Cardiac ventricle fibroblast (primary cell): ENCODE measurements around the gene RPN2. TPM values are rescaled to one million over a fixed set of nuclear protein-coding genes. Genes with fewer than 3 reads are reported as not detected.

ENCODE experiments used
- total RNA-seq: library from RNA; depleted of rRNA; stranded (reverse); fragments of >200 nt; gene quantifications from 2 replicates; pipeline ENCODE4 v1.2.3, GENCODE V29; 2015

The RPN2 gene
- 229 and 237 TPM in 2 replicates for total RNA-seq

GRCh38 chr20:37178839-37179682, at the start of gene RPN2, which contains the start of gene MROH8:
RPN2 (plus strand) TSS chr20:37179330; CDS start chr20:37179357, 27 bp downstream.
MROH8 (minus strand) TSS chr20:37179548.

DNA sequence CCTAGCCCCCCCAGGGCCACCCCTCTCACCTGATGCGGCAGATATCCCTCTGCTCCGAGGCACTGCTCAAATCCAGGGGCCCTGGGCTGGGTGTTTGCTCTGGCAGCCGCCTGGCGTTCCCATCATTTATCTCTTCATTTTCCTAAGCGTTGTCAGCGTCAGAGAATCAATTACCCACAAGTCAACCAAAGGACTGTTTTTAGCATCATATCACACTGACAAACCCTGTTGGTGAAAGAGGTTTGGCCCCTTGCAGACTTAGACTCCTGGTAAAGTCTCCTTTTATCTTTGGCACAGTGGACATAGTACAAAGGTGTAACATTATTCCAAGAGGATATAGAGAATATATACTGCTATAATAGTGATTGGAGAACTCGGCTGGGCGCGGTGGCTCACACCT, 82.6 kb downstream of the RPN2 start, which contains the start of gene GHRH:
Gene GHRH, minus strand, starts transcription at position 101 of the 400 bp plus-strand sequence. CDS start 4,925 bp downstream, outside the sequence.

Other genes with a start within 250 kb of the RPN2 start
- 135 and 143 TPM in 2 replicates for gene SAMHD1, start 227.6 kb upstream of the RPN2 start, total RNA-seq
- gene RBL1, start 83.3 kb upstream of the RPN2 start, total RNA-seq: 1.4 and 1.5 TPM in 2 replicates
- 1.3 and 1.4 TPM in 2 replicates for gene MROH8, start 218 bp downstream of the RPN2 start, total RNA-seq
- not detected in 2 replicates for gene GHRH, start 82.5 kb downstream of the RPN2 start, total RNA-seq
- 25.2 and 26.8 TPM in 2 replicates for gene MANBAL, start 110.3 kb downstream of the RPN2 start, total RNA-seq
- 21.2 and 26.0 TPM in 2 replicates for gene SRC, start 166.8 kb downstream of the RPN2 start, total RNA-seq